HG02759 (cell line): ENCODE measurements around the gene SCAMP2.
"Not testable (repeated sequence)": the region's sequence is repeated elsewhere in the genome, so short reads cannot be mapped to it uniquely, and the experiment has no call there.

ENCODE experiments used
- ATAC-seq: cut with Tn5 transposase; IDR thresholded peaks from one replicate; pipeline ENCODE4 v1.9.1; 2021; ENCODE audit warnings: mild to moderate bottlenecking, moderate library complexity; ENCODE audit not compliant: unreplicated experiment

The SCAMP2 gene, protein sequence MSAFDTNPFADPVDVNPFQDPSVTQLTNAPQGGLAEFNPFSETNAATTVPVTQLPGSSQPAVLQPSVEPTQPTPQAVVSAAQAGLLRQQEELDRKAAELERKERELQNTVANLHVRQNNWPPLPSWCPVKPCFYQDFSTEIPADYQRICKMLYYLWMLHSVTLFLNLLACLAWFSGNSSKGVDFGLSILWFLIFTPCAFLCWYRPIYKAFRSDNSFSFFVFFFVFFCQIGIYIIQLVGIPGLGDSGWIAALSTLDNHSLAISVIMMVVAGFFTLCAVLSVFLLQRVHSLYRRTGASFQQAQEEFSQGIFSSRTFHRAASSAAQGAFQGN

DNA sequence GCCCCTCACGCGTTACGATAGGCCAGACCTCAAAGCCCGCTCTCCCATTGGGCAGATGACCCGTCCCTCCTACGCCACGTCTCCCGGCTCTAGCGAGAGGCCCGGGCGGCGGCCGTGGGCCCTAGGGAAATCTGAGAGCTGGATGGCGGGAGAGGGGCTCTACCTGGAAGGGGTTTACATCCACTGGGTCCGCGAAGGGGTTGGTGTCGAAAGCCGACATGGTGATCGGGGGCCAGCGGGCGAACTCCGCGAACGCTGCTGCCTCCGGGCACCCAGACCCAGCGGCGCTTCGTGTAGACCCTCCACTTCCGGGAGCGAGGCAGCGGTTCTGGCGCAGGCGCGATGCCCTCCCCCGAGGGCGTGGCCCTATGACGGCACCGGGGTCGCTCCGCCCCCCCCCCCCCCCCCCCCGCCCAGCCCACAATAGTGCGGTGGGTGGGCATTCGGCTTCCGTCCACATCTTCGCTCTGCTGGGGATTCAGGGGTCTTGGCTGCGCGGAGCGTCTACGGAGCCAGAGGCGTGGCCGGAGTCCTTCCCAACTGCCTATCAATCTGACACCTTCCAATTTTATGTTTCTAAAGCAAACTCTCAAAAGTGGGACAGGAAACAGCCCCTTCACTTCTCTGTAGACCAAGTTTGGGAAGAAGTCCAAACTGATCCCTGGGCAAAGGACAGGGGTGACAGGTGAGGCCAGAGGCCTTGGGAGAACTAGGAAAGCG, at the start of gene SCAMP2:
SCAMP2 (minus strand) TSS at position 330 of the 720 bp plus-strand sequence; CDS start at position 220, 110 bp downstream.
- ATAC-seq = peak; percentile 86

DNA sequence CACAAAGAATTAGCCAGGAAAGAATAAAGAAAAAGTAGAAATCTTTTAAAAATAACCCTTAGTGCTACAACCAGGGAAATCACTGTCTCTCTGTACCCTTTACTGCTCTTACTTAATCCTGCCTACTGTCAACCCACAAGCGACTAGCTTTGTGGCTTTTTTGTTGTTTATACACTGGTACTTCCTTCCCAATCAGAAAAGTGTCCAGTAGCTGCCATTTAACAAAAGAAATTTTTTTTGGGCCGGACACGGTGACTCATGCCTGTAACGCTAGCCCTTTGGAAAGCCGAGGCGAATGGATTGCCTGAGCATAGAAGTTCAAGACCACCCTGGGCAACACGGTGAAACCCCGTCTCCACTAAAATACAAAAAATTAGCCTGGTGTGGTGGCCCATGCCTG, 47.3 kb upstream of the SCAMP2 start:
- no peak for ATAC-seq

DNA sequence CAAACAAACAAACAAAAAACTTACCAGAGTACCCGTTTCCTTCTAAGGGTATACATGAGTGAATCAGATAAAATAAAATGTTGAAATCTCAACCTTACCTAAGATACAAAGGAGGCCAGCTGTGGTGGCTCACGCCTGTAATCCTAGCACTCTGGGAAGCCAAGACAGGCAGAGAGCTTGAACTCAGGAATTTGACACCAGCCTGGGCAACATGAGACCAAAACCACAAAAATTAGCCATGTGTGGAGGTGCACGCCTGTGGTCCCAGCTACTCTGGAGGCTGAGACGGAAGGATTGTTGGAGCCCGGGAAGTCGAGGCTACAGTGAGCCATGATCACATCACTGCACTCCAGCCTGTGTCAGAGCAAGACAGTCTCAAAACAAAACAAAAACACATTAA, 44.5 kb upstream of the SCAMP2 start:
- ATAC-seq = no peak

DNA sequence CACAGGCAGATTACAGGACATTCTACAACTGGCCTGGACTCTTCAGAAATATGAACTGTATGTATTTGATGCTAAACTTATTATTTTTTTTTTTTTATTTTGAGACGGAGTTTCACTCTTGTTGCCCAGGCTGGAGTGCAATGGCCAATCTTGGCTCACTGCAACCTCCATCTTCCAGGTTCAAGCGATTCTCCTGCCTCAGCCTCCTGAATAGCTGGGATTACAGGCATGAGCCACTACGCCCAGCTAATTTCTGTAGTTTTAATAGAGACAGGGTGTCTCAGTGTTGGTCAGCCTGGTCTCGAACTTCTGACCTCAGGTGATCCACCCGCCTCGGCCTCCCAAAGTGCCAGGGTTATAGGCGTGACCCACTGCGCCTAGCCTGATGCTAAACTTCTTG, 40.6 kb upstream of the SCAMP2 start:
- ATAC-seq = not testable (repeated sequence)

DNA sequence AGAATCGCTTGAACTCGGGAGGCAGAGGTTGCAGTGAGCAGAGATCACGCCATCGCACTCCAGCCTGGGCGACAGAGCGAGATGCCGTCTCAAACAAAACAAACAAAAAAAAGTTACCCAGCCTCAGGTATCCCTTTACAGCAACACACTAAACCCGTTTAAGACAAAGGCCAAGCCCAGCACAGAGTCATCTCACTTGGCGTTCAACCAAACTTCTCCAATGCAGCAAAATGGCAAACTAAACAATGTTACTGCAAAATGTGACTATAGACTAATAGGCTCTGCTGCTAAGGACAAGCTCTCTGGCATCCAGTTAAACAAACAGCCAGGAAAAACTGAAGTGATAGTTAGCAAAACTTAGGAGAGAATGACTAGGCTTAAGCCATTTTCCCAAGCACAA, 39.9 kb upstream of the SCAMP2 start:
- ATAC-seq = no peak

DNA sequence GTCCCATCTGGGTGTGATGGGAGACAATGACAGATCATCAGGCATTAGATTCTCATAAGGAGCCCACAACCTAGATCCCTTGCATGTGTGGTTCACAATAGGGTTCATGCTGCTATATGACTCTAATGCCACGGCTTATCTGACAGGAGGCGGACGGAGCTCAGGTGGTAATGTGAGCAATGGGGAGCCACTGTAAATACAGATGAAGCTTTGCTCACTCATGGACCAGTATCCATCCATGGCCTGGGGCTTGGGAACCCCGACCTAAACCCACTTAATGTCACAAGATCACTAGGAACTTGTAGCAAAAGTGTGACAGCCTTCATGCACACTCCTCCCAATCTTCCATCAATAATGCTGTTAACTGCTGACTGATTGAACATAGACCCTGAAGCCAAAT, 35.5 kb upstream of the SCAMP2 start:
- no peak for ATAC-seq

DNA sequence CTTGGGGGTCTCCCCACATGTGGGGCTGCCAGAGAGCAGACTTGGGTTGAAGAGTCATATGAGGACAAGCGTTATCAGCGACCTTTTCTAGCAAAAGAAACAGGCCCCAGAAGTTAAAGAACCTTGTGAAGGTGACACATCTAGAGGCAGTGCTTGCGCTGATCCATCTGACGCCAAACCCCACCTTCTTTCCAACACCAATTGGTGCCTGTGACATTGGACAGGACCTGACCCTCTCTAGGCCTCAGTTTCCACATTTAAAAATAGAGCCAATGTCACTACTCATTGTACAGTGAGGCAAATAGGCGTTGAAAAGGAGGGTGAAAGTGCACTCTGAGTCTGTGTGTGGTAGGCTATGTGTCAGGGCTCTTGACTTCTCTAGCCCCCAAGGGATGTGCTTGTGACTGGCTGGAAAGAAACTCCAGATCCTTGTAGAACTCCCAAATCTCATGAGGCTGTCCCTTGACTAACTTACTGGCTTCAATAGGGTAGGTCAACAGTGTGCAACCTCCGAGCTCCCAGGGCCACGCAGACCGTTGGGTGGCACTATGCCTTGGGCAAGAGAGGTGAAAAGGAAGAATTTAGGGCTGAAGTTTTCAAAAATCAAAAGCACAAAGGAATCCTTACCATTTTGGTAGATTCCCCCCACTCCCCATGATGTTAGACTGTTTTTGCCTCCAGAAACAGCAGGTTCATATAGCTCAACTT, 34.2 kb upstream of the SCAMP2 start:
- ATAC-seq = no peak

DNA sequence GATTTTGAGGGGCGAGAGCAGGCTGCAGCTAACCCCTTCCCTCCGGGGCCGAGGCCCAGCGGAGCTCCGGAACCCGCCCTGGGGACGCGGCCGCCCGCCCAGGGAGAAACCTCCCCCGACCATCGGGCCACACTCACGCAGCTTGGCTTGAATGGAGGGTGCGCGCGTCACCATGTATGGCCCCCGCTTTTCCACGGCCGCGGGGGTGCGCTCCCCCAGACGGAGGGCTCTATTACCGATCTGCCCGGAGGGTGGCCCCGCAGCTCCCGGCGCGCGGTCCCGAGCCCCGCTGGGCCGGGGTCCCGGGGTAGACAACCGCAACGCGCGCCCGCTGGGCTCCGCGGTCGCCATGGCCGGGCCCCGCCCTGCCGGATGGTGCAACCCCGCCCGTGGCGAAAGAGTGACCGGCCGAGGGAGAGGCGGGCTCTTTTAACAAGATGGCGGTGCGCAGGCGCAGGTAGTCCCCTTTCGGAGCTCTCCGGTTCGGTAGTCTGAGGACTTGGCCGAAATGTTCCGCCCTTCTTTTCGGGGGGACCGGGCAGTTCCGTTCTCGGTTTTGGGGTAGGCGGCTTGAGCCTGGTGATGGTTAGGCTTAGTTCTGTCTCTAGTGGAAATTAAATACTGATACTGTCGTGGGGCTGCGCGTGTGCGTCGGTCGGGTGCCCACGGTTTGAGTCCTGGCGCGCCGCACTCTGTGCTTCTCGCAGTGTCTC, 33.4 kb upstream of the SCAMP2 start, which contains the start of gene FAM219B:
FAM219B (minus strand) TSS at position 402 of the 713 bp plus-strand sequence; CDS start at position 351, 51 bp downstream.
- peak; percentile 89 for ATAC-seq

DNA sequence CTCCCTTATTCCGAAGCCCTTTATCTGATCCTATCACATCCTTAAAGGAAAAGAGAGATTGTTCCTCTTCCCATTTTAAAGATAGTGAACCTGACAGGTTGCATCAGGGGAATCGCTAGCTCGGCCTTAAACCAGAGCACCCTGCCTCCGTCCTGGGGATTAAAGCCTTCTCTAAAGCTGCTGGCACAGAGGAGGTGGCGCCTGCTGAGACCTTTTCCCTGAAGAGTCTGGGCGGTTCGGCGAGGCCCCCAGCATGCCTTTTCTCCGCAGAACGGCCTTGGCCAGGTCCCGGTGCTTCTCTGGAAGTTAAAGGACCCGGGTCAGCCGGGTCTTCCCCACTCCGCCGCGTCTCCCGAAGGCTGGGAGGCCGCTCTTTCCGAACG, 32.9 kb upstream of the SCAMP2 start:
- ATAC-seq = peak; percentile 17

DNA sequence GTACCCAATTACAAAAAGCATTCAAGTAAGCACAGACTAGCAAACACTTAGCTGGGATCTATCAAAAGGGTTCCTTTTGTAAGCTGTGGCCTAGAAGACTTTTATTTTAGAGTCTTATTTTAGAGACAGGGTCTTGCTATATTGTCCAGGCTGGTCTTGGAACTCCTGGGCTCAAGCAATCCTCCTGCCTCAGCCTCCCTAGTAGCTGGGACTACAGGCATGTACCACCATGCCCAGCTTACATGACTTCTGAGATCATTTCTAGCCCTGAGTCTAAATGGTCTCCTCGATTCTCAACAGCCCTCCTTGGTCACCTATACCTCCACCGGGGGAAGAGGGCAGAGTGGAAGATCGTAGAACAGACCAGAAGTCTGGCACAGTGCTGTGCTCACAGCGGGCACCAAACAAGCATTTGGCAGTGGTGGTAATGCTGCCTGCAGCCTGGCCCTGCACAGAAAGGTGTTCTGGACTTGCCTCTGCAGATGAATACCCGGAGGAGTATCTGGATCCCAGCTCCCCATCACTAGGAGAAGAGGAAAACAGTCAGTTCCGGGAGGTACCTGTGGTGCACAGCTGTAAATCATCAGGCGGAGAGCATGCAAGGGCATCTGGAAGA, 31.1 kb upstream of the SCAMP2 start:
- ATAC-seq = no peak

DNA sequence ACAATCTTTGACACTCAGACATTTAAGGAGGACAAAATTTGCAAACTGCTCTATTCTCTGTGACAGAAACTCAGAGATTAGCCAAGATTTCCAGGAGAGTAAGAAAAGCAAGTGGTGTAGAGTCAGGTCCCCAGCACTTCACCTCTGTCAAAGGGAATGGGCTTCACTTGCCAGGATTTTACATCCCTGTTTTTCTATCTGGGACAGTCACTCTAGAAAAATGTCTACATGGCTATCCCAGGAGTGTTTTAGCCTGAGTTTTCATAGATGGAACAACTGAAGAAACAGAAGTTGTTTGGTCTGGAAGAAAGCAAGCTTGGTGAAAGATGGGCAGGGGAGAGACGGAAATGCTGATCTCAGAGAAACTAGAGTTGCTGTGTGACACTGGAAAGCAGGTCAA, 30.5 kb upstream of the SCAMP2 start:
- ATAC-seq = no peak

DNA sequence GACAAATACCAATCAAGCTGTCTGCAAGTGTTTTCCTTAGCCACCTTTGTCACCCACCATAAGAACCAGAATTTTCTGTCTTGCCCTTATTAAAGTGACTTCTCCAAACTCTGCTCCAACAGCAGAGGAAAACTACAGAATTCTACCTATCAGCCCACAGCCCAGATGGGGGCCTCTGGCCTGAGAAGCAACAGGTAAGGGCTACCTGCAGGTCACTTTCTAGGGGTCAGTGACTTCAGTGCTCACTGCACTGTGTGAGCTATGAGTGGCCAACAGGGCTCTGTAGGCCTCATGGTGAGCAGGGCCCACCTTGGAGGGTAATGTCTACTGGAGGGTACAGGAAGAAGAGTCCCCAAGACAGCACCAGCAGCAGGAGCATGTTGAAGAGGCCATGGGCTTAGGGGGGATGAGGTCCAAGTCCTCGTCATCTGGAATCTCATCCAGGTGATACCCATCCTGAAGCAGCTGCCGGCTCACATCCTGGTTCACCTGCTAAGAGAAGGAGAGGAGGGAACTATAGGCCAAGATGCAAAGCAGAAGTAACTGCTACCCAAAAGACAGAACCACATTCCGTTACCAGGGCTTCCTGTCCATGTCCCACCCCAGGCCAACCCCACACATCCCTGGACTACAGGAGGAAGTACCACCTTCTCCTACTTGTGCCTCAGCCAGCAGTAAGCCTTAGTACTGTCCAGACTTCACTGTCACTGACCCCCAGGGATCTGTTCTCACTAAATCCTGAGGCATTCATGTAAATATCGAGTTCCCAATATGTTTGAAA, 29.3 kb upstream of the SCAMP2 start:
- no peak for ATAC-seq

DNA sequence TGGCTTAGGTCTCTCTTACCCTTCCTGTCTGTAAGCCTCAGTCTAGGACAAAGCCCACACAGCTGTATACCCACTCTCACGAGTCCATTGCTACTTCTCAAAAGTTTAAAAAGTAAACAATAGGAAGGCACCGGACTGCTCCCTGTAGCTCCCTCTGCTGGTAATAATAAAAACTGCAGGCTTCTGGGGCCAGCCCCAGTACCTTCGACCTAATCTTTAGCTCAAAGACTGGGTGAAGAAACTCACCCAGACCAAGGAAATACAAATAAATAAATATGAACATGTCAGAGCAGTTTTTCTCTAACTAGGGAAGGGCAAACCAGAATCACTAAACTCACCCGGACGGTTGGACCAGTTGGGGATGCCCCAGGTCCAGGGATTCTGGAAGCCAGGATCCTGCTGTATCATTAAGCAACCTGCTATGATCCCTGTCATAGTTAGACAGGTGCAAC, 28.5 kb upstream of the SCAMP2 start:
- ATAC-seq = no peak

DNA sequence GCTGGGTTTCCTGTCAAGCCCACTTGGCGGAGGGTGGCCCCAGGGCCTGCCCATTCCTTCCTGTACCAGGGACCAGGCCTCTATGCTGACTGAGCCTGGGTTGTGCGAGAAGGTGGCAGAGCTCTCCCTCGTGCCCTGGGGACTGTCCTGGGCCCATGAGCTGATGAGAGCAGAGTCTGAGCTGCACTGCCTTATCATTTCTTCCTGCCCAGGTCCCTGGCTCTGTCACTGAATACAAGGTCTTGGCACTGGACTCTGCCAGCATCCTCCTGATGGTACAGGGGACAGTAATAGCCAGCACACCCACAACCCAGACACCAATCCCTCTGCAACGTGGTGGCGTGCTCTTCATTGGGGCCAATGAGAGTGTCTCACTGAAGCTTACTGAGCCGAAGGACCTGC, 24.1 kb upstream of the SCAMP2 start:
- ATAC-seq = no peak

DNA sequence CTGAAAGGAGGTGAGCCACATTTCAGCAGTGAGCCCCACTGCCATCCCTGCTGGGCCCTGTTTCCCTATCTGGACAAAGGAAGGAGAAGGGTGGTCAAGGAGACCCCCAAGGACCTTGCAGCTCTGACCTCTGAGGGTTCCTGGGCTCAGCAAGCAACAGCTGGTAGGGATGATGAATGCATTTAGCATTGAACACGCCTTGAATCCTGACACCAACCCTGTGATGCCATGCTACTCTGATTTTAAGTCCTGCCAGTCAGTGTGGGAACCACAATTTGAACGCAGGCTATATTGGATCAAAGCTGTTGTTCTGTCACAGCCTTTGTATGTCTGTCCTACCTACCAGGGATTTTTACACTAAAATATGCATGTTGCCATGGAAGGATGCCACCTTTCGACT, 23.2 kb upstream of the SCAMP2 start:
- no peak for ATAC-seq

DNA sequence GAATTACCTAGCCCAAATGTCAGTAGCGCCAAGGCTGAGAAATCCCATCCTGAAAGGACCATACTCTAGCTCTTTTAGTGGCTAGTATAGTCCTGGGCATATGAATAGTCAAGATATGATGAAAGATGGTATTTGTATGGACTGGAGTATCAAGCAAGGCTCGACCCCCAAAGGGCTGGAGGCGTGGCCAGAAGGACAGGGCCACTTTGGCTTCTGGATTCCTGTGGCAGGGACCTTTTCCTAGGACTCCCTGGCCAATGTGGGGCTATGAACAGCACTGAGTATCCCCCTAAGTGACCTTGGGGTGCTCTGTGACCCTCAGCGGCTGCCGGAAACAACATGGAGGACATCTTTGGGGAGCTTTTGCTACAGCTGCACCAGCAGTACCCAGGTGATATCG, 22.7 kb upstream of the SCAMP2 start:
- no peak for ATAC-seq

DNA sequence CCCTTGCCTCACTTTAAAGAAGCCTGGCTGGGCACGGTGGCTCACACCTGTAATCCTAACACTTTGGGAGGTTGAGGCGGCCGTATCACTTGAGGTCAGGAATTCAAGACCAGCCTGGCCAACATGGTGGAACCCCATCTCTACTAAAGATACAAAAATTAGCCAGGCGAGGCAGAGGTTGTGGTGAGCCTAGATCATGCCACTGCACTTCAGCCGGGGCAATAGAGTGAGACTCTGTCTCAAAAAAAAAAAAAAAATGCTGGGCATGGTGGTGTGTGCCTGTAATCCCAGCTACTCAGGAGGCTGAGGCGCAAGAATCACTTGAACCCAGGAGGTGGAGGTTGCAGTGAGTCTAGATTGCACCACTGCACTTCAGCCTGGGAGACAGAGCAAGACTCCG, 21.2 kb upstream of the SCAMP2 start:
- ATAC-seq = not testable (repeated sequence)

DNA sequence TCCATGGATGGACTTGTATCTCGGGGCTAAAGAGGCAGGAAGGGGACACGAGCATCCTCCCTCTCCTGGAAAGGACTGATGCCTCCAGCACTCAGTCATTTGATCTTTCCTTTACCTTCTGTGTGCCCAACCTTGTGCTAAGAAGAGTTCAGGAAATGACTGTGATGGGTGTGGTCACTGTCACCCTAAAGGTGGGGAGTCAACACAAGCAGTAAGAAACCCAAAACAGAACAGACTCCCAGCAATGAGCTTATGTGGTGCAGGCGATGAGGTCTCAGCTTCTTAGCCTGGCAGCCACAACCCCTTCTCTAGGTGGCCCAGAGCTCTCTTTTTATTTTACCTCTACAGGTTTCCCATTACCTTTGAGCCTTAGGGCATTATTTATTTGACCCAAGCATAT, 20.5 kb upstream of the SCAMP2 start:
- no peak for ATAC-seq

DNA sequence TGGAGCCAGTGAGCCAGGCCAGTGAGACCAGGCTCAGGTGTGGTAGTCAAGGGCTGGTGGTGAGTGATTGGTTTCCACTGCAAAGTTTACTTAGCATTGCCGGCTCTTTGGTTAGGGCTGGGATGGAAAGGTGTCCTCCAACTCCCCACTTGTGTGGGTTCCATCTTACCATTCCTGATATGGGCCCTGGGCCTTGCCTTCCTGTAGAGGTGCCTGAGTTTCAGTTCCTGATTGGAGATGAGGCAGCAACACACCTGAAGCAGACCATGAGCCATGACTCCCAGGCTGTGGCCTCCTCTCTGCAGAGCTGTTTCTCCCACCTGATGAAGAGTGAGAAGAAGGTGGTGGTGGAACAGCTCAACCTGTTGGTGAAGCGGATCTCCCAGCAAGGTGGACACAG, 19.8 kb upstream of the SCAMP2 start:
- no peak for ATAC-seq

DNA sequence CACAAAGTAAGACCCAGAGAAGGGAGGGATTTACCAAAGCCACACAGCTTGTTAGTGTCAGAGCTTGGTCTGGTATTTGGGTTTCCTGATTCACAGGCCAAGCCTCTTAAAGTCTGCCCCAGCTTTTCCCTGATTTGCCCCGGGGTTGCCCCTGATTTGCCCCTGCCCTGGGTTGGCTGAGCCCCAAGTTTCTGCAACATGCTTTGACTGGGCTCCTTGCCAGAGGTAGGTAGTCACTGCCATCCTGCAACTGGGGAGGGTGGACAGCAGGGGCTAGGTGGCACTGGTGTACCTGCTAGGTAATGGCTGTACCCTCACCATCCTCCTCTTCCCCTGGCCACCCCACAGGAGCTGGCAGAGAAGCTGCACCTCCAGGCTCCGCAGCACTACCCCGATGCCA, 19.1 kb upstream of the SCAMP2 start:
- ATAC-seq = no peak
